CMK (cell line): ENCODE measurements around the gene NELFB.
A peak's percentile ranks its signal among the peaks of the same experiment; 100 is the strongest.

ENCODE experiments used
- DNase-seq: peaks from one replicate; pipeline ENCODE4 v3.0.0-alpha.2; 2010; ENCODE audit warnings: low read depth

NELFB gene

DNA sequence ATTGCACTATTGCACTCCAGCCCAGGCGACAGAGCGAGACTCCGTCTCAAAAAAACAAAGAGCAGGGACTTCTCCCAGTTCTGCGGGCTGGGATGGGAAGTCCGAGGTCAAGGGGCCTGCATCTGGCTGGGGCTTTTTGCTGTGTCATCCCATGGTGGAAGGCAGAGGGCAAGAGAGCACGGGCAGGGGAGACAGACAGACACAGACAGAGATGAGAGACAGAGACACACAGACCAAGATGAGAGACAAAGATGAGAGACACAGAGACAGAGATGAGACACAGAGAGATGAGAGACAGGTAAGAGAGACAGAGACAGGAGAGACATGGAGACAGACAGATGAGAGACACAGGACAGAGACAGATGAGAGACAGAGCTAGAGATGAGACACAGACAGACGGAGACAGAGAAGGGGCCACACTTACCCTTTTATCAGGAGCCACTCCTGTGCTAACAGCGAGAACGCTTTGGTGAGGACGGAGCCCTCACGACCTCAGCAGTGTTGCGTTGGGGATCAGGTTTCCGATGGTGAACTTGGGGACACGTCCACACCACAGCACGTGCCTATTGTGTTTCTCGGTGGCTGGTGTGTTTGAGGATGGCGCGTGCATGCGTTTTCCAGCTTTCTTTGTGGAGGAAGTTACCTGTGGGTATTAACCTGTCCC, 13.5 kb downstream of the NELFB start:
- no peak for DNase-seq

- DNase-seq: no peak
Measured at GRCh38 chr9:137269231-137269772, 14.2 kb downstream of the NELFB start.

- DNase-seq: no peak
Measured at GRCh38 chr9:137270929-137271695, 16.0 kb downstream of the NELFB start.

- no peak for DNase-seq
Measured at GRCh38 chr9:137271696-137272076, 16.6 kb downstream of the NELFB start.

DNA sequence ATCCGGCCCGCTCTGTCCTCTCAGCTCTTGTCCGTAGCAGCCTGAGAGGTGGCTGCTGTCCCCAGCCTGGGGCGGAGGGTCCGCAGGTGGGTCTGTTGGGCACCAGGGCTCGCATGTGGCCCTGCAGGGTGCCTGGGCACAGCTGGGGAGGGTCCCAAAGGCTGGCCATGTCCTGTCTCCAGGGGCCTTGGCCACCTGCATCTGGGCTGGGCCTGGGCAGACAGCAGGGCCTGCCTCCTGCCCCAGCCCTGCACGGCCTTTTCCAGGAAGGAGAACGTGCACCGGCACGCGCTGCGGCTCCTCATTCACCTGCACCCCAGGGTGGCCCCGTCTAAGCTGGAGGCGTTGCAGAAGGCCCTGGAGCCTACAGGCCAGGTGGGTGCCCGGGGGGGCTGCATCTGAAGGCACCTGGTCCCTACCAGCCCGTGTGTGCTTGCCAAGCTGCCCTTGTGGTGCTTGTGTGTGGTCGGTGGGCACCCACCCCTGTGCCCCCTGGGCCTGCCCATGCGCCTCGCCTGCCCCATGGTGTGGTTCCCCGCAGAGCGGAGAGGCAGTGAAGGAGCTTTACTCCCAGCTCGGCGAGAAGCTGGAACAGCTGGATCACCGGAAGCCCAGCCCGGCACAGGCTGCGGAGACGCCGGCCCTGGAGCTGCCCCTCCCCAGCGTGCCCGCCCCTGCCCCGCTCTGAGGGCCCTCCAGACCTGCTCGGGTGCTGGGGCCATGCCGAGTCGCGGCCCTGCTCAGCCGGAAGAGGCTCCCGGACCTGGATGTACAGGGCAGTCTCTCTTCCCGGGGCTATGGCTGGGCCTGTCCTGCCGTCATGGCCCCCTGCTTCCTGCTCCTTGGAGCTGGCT, 17.3 kb downstream of the NELFB start:
- no peak for DNase-seq

GRCh38 chr9:137273095-137273490, 18.0 kb downstream of the NELFB start:
- no peak for DNase-seq

- no peak for DNase-seq
Measured at GRCh38 chr9:137273611-137274320, 18.6 kb downstream of the NELFB start.

- DNase-seq: no peak
Measured at GRCh38 chr9:137275203-137275587, 20.1 kb downstream of the NELFB start.

DNA sequence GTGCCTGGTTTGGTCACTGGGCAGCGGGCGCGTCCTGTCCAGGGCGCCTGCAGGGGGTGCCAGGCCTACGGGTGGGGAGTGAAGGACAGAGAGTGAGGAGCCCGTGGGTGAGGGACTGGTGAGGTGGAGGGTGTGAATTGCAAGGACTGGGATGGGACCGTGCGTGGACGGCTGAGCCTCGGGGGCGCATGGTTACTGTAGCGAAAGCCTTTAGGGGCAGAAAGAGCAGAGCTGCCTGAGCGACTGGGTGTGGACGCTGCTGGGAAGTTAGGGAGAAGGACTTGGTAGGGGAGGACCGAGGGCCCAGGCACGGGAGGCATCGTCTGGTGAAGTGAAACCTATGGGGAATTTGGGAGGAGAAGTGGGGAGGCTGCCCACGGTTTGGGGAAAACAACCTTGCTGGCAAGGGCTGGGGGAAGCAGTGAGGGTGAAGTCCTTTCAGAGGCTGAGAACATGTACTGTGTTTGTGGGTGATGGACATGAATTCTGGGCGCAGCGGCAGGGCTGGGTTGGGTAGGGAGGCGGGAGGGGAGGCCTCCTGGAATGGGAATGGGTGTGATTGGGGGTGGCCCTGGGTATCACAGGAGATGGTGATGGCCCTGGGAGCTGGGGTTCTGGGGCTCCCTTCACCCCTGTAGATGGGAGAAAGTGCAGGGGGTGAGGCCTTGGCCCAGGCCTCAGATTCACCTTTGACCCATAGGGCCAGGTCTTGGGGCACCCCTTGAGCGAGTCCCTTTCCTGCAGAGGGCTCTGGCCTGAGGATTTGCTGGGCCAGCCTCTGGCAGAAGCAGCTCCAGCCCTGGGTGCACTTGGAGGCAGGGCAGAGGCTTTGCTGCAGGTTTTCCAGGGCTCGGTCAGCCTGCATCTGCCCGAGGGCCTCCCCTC, 20.7 kb downstream of the NELFB start:
- no peak for DNase-seq

DNA sequence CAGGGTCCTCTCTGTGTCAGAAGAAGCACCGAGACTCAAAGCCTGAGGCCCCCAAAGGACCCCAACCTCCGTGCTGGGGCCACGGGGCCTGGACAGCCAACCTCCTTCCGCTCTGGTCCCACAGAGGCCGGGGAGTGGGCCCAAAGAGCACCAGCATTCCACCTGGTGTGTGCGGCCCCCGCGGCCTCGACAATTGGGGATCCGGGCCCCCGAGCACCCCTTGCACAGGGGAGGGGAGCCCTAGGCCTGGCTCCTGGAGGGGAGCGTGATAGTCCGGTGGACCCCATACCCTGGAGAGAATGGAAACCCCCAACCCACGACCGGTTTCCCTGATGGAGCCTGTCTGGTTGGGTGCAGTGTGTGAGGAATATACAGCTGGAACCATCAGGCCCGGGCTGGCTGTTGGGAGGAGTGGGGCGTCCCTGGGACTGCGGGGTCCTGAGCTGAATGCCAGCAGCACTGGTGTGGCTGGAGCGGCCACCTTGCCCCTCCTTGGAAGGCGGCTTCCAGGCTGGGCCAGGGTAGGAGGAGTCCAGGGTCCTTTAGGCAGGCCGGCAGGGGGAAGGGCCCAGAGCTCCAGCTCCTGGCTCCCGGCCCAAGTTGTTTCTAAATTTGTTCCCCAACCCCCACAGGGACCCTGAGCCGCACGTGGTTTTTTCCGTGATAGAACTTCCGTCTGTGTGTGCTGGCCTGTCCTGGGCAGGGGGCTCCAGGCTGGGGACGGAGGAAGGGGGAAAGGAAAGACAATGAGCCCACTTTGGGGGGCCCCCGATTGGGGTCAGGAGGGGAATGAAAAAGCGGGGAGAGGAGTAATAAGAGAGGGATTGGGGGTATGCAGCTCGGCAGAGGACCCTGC, 21.6 kb downstream of the NELFB start:
- DNase-seq: no peak

GRCh38 chr9:137277329-137278041, 22.4 kb downstream of the NELFB start, which contains the start of gene TOR4A:
TOR4A (plus strand) TSS chr9:137277726; CDS start chr9:137278690, 964 bp downstream.
- peak; percentile 91 for DNase-seq

- DNase-seq: no peak
Measured at GRCh38 chr9:137278061-137278701, 23.1 kb downstream of the NELFB start.

GRCh38 chr9:137278721-137279711, 23.9 kb downstream of the NELFB start:
- DNase-seq: no peak

DNA sequence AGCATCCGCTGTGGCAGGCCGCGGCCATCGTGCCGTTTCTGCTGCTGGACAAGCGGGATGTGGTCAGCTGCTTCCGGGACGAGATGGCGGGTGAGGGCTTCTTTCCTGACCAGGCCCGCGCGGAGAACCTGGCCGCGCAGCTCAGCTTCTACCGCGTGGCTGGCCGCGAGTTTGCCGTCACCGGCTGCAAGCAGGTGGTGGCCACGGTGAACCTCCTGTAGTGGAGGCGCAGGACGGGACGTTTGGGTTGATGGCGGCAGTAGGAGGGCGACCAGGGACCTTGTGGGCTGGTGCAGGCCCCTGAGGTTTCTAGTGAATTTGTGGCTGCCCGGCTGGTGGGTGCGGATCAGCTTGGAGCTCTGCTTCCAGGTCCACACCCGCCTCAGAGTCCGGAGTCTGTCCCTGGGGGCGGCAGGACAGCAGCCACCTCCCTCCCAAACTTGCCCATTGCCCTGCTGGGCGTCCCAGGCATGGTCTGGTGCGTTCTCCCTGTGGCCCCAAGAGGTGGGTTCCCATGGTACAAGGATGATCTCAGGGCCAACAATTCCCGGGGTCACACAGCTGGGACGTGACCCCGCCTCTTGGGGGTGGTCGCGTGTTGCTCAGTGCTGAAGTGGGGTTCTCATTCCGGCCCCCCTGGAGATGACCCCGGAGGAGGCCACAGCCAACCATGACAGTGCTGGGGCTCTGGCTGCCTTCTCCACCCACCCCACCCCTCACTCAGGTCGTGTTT, 24.8 kb downstream of the NELFB start:
- no peak for DNase-seq

- no peak for DNase-seq
Measured at GRCh38 chr9:137280474-137281344, 25.6 kb downstream of the NELFB start.
